ENCODE results near the gene PIGM. TPM values are rescaled to one million over a fixed set of nuclear protein-coding genes. Genes with fewer than 3 reads are reported as not detected.
A peak's percentile ranks its signal among the peaks of the same experiment; 100 is the strongest.

The PIGM gene
- total and polyA plus RNA-seq, 4 experiments from 2014 or later, result 2.9 to 12.3 (median 7.6) TPM

- Histone ChIP-seq H3K27ac (ENCODE audit: low read depth, low read length) (no peak overlapping the region), H3K4me3 (ENCODE audit: low read length in 2 of 2) (no peak overlapping the region), H3K27me3 (ENCODE audit: insufficient read depth, low read length) (no peaks in the 10 kb centered on the region), H3K36me3 (ENCODE audit: insufficient read depth, low read length) (no peaks in the 10 kb centered on the region), H3K4me1 (ENCODE audit: insufficient read depth, low read length) (no peaks in the 10 kb centered on the region), H3K9me3 (ENCODE audit: control insufficient read depth in 1 of 2, low read length in 2 of 2) (no peaks in the 10 kb centered on the region)
- Mint-ChIP-seq H3K27me3 (peaks cover 11 to 14% of the 10 kb centered on the region in 2 donors), H3K27ac (peak overlapping the region in 1 of 7 donors; percentile 45), H3K4me3 (no peak overlapping the region), H3K4me1 (peaks cover 0 to 4% (median 0%) of the 10 kb centered on the region in 4 donors), H3K36me3 (no peaks in the 10 kb centered on the region), H3K9me3 (no peaks in the 10 kb centered on the region)
- ChIA-PET POLR2A (ENCODE audit: partially characterized antibody) (no interaction called here), CTCF (ENCODE audit: partially characterized antibody) (interaction anchor here (0.7 to 2.2 kb wide), 2 partner anchors 9 to 200 kb away, joined by 3 to 15 read pairs; no protein-coding TSS in a partner anchor)
- no peak for DNase-seq
- intact Hi-C loops (cut with micrococcal nuclease), result no loop called here
These were observed 32.6 kb downstream of the PIGM start for GRCh38 chr1:159999204-159999603.

- ChIA-PET CTCF (ENCODE audit: partially characterized antibody) (no interaction called here), POLR2A (ENCODE audit: partially characterized antibody) (no interaction called here)
- Mint-ChIP-seq H3K27me3 (peaks cover 14% of the 10 kb centered on the region in 2 donors), H3K9me3 (no peaks in the 10 kb centered on the region), H3K27ac (peak overlapping the region in 1 of 7 donors; percentile 47), H3K36me3 (no peaks in the 10 kb centered on the region), H3K4me3 (no peak overlapping the region), H3K4me1 (peaks cover 0 to 6% (median under 1%) of the 10 kb centered on the region in 4 donors)
- H3K4me3 ChIP-seq (ENCODE audit: low read length in 2 of 2), result no peak overlapping the region
- H3K27ac ChIP-seq (ENCODE audit: low read depth, low read length), result no peak overlapping the region
- intact Hi-C loops (cut with micrococcal nuclease), result no loop called here
- H3K36me3 ChIP-seq (ENCODE audit: insufficient read depth, low read length), result no peaks in the 10 kb centered on the region
- no peaks in the 10 kb centered on the region for H3K27me3 ChIP-seq (ENCODE audit: insufficient read depth, low read length)
- H3K4me1 ChIP-seq (ENCODE audit: insufficient read depth, low read length), result no peaks in the 10 kb centered on the region
- DNase-seq, result no peak
- no peaks in the 10 kb centered on the region for H3K9me3 ChIP-seq (ENCODE audit: control insufficient read depth in 1 of 2, low read length in 2 of 2)
These were observed 35.1 kb downstream of the PIGM start for GRCh38 chr1:159996653-159997052.

- no peaks in the 10 kb centered on the region for H3K36me3 ChIP-seq (ENCODE audit: insufficient read depth, low read length)
- H3K9me3 ChIP-seq (ENCODE audit: control insufficient read depth in 1 of 2, low read length in 2 of 2), result no peaks in the 10 kb centered on the region
- no peaks in the 10 kb centered on the region for H3K4me1 ChIP-seq (ENCODE audit: insufficient read depth, low read length)
- intact Hi-C loops (cut with micrococcal nuclease), result no loop called here
- ChIA-PET POLR2A (ENCODE audit: partially characterized antibody) (no interaction called here), CTCF (ENCODE audit: partially characterized antibody) (interaction anchor here (0.6 to 1.8 kb wide), 2 partner anchors 11 to 207 kb away, joined by 3 to 8 read pairs; no protein-coding TSS in a partner anchor)
- H3K27ac ChIP-seq (ENCODE audit: low read depth, low read length), result no peak overlapping the region
- Mint-ChIP-seq H3K27me3 (peaks cover 13 to 14% of the 10 kb centered on the region in 2 donors), H3K36me3 (no peaks in the 10 kb centered on the region), H3K9me3 (no peaks in the 10 kb centered on the region), H3K4me1 (peaks cover 0 to 10% (median 4%) of the 10 kb centered on the region in 4 donors), H3K4me3 (no peak overlapping the region), H3K27ac (no peak overlapping the region)
- no peaks in the 10 kb centered on the region for H3K27me3 ChIP-seq (ENCODE audit: insufficient read depth, low read length)
- no peak overlapping the region for H3K4me3 ChIP-seq (ENCODE audit: low read length in 2 of 2)
- no peak for DNase-seq
These were observed 36.9 kb downstream of the PIGM start for GRCh38 chr1:159994896-159995295.

DNA sequence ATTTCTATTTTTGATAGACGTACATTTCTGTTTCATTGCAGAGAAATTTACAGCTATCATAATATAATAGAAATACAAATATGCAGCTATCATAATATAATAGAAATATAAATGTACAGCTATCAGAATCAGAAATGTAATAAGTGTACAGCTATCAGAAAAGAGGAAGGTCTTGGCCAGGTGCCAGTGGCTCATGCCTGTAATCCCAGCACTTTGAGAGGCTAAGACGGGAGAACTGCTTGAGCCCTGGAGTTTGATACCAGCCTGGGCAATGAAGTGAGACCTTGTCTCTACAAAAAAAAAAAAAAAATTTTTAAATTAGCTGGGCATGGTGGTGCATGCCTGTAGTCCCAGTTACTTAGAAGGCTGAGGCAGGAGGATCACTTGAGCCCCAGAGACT, 37.9 kb downstream of the PIGM start:
- H3K27ac Mint-ChIP-seq, result no peak overlapping the region
- peaks cover 0 to 7% (median 4%) of the 10 kb centered on the region in 4 donors for H3K4me1 Mint-ChIP-seq
- Histone ChIP-seq H3K4me3 (ENCODE audit: low read length in 2 of 2) (no peak overlapping the region), H3K36me3 (ENCODE audit: insufficient read depth, low read length) (no peaks in the 10 kb centered on the region), H3K27ac (ENCODE audit: low read depth, low read length) (no peak overlapping the region), H3K9me3 (ENCODE audit: control insufficient read depth in 1 of 2, low read length in 2 of 2) (no peaks in the 10 kb centered on the region), H3K27me3 (ENCODE audit: insufficient read depth, low read length) (no peaks in the 10 kb centered on the region), H3K4me1 (ENCODE audit: insufficient read depth, low read length) (no peaks in the 10 kb centered on the region)
- no peak overlapping the region for H3K4me3 Mint-ChIP-seq
- H3K27me3 Mint-ChIP-seq, result peaks cover 13% of the 10 kb centered on the region in 2 donors
- no peaks in the 10 kb centered on the region for H3K9me3 Mint-ChIP-seq
- intact Hi-C loops (cut with micrococcal nuclease), result no loop called here
- H3K36me3 Mint-ChIP-seq, result no peaks in the 10 kb centered on the region
- ChIA-PET POLR2A (ENCODE audit: partially characterized antibody) (no interaction called here), CTCF (ENCODE audit: partially characterized antibody) (interaction anchor here (1.1 to 1.8 kb wide), 4 partner anchors 10 to 195 kb away, joined by 5 to 9 read pairs (median 6); no protein-coding TSS in a partner anchor)
- DNase-seq, result no peak

- Histone ChIP-seq H3K27ac (ENCODE audit: low read depth, low read length) (no peak overlapping the region), H3K4me3 (ENCODE audit: low read length in 2 of 2) (no peak overlapping the region), H3K4me1 (ENCODE audit: insufficient read depth, low read length) (no peaks in the 10 kb centered on the region), H3K27me3 (ENCODE audit: insufficient read depth, low read length) (no peaks in the 10 kb centered on the region), H3K36me3 (ENCODE audit: insufficient read depth, low read length) (no peaks in the 10 kb centered on the region), H3K9me3 (ENCODE audit: control insufficient read depth in 1 of 2, low read length in 2 of 2) (no peaks in the 10 kb centered on the region)
- peaks cover 0 to 7% (median 4%) of the 10 kb centered on the region in 4 donors for H3K4me1 Mint-ChIP-seq
- CTCF ChIA-PET (ENCODE audit: partially characterized antibody), result interaction anchor here (1.2 to 1.5 kb wide), 2 partner anchors 9 to 15 kb away, joined by 3 to 9 read pairs; no protein-coding TSS in a partner anchor
- POLR2A ChIA-PET (ENCODE audit: partially characterized antibody), result no interaction called here
- no peaks in the 10 kb centered on the region for H3K9me3 Mint-ChIP-seq
- no peak overlapping the region for H3K4me3 Mint-ChIP-seq
- H3K36me3 Mint-ChIP-seq, result no peaks in the 10 kb centered on the region
- peaks cover 14 to 18% of the 10 kb centered on the region in 2 donors for H3K27me3 Mint-ChIP-seq
- intact Hi-C loops (cut with micrococcal nuclease), result no loop called here
- H3K27ac Mint-ChIP-seq, result no peak overlapping the region
- no peak for DNase-seq
These were observed 39.6 kb downstream of the PIGM start for GRCh38 chr1:159992161-159992560.

DNA sequence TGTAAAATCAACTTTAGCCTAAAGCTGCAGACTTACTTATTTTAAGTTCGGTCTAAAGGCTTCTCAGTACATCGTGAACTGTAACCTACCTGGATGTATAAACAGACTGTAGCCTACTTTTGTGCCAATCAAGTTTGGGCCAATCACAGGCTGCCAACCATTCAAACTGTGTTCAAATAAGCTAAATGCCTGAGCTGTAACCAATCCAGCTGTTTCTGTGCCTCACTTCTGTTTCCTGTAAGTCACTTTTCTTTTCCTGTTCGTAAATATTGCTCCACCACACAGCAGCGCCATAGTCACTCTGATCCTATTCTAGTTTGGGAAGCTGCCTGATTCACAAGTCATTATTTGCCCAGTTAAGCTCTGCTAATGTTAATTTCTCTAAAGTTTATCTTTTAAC, 40.3 kb downstream of the PIGM start:
- intact Hi-C loops (cut with micrococcal nuclease), result no loop called here
- Mint-ChIP-seq H3K4me3 (peak overlapping the region in 1 of 8 donors; percentile 60), H3K36me3 (no peaks in the 10 kb centered on the region), H3K9me3 (no peaks in the 10 kb centered on the region), H3K27me3 (peaks cover 16 to 17% of the 10 kb centered on the region in 2 donors), H3K4me1 (peaks cover 0 to 7% (median 4%) of the 10 kb centered on the region in 4 donors), H3K27ac (no peak overlapping the region)
- H3K4me1 ChIP-seq (ENCODE audit: insufficient read depth, low read length), result no peaks in the 10 kb centered on the region
- POLR2A ChIA-PET (ENCODE audit: partially characterized antibody), result no interaction called here
- no peaks in the 10 kb centered on the region for H3K27me3 ChIP-seq (ENCODE audit: insufficient read depth, low read length)
- H3K4me3 ChIP-seq (ENCODE audit: low read length in 2 of 2), result no peak overlapping the region
- CTCF ChIA-PET (ENCODE audit: partially characterized antibody), result interaction anchor here (1.2 to 1.5 kb wide), 2 partner anchors 10 to 16 kb away, joined by 3 to 9 read pairs; no protein-coding TSS in a partner anchor
- no peaks in the 10 kb centered on the region for H3K9me3 ChIP-seq (ENCODE audit: control insufficient read depth in 1 of 2, low read length in 2 of 2)
- DNase-seq, result peak in 2 of 5 donors; percentile 9 to 10
- no peak overlapping the region for H3K27ac ChIP-seq (ENCODE audit: low read depth, low read length)
- H3K36me3 ChIP-seq (ENCODE audit: insufficient read depth, low read length), result no peaks in the 10 kb centered on the region

DNA sequence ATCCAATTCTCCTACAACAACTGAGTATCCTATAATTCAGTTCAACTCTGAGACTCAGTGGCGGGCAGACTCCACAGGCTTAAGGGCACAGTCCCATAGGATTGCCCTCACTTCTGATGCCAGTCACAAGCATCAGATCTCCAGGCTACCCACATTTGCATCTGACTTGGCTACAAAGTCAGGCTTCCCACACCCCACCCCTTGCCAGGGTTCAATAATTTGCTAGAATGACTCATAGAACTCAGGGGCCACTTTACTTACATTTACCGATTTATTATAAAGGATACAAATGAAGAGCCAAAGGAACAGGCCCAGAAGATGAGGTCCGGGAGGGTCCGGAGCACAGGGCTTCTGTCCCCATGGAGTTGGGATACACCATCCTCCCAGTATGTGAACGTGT, 41.8 kb downstream of the PIGM start:
- no peak overlapping the region for H3K27ac Mint-ChIP-seq
- Histone ChIP-seq H3K4me3 (ENCODE audit: low read length in 2 of 2) (no peak overlapping the region), H3K27ac (ENCODE audit: low read depth, low read length) (no peak overlapping the region), H3K9me3 (ENCODE audit: control insufficient read depth in 1 of 2, low read length in 2 of 2) (no peaks in the 10 kb centered on the region), H3K36me3 (ENCODE audit: insufficient read depth, low read length) (no peaks in the 10 kb centered on the region), H3K27me3 (ENCODE audit: insufficient read depth, low read length) (peaks cover 5% of the 10 kb centered on the region), H3K4me1 (ENCODE audit: insufficient read depth, low read length) (no peaks in the 10 kb centered on the region)
- CTCF ChIA-PET (ENCODE audit: partially characterized antibody), result interaction anchor here (1.0 to 1.4 kb wide), 3 partner anchors 13 to 18 kb away, joined by 3 read pairs; no protein-coding TSS in a partner anchor
- no peaks in the 10 kb centered on the region for H3K36me3 Mint-ChIP-seq
- H3K4me1 Mint-ChIP-seq, result peaks cover 0 to 7% (median 4%) of the 10 kb centered on the region in 4 donors
- peaks cover 16 to 18% of the 10 kb centered on the region in 2 donors for H3K27me3 Mint-ChIP-seq
- no peak overlapping the region for H3K4me3 Mint-ChIP-seq
- POLR2A ChIA-PET (ENCODE audit: partially characterized antibody), result no interaction called here
- no peak for DNase-seq
- intact Hi-C loops (cut with micrococcal nuclease), result no loop called here
- H3K9me3 Mint-ChIP-seq, result no peaks in the 10 kb centered on the region
